LNCAP (cell line): ENCODE measurements around the gene TMEM38A.

Experiments used
- TF ChIP-seq, protein P1 (sequence below): fragments of 450-650 bp; IDR thresholded peaks from 2 replicates; pipeline ENCODE4 v1.5.1; 2017; ENCODE audit warnings: mild to moderate bottlenecking

TMEM38A gene

DNA sequence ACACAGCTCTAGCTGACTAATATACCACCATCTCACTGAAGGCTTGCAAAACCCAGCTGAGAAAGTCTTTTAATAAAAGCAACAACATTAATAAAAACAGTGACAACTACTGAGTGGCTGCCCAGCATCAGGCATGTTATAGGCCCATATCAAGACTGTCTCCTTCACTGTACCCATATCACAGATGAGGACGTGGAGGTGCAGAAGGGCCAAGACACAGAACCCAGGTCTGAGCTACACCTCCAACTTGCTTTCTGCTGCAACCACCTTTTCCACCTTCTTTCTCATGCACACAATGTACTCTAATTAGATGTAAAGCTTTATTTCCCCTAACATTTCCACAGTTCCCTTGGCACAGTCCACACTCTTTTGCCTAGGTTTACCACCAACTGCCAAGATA is 22.3 kb upstream of the TMEM38A start:
- TF ChIP-seq, protein P1, sequence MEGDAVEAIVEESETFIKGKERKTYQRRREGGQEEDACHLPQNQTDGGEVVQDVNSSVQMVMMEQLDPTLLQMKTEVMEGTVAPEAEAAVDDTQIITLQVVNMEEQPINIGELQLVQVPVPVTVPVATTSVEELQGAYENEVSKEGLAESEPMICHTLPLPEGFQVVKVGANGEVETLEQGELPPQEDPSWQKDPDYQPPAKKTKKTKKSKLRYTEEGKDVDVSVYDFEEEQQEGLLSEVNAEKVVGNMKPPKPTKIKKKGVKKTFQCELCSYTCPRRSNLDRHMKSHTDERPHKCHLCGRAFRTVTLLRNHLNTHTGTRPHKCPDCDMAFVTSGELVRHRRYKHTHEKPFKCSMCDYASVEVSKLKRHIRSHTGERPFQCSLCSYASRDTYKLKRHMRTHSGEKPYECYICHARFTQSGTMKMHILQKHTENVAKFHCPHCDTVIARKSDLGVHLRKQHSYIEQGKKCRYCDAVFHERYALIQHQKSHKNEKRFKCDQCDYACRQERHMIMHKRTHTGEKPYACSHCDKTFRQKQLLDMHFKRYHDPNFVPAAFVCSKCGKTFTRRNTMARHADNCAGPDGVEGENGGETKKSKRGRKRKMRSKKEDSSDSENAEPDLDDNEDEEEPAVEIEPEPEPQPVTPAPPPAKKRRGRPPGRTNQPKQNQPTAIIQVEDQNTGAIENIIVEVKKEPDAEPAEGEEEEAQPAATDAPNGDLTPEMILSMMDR = no peak

DNA sequence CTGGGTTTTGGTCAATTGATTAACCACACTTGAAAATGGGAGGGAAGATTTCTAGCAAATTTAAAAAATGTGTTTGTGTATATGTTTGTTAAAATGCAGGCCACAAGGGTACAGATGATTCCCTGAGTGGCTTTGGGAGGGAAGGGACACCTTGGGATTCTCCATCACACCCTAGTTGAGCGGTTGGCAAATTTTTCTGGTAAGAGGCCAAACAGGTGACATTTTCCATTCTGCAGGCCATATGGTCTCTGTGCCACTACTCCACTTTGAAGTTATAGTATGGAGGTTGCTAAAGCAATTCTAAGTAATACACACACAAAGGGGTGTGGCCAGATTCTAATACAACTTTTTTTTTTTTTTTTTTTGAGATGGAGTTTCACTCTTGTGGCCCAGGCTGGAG is 20.0 kb upstream of the TMEM38A start:
- TF ChIP-seq, protein P1 = no peak

GRCh38 chr19:16641695-16642094 is 19.2 kb upstream of the TMEM38A start:
- TF ChIP-seq, protein P1 = no peak

- TF ChIP-seq, protein P1 = no peak
These were observed 15.8 kb upstream of the TMEM38A start for GRCh38 chr19:16645140-16645539.

DNA sequence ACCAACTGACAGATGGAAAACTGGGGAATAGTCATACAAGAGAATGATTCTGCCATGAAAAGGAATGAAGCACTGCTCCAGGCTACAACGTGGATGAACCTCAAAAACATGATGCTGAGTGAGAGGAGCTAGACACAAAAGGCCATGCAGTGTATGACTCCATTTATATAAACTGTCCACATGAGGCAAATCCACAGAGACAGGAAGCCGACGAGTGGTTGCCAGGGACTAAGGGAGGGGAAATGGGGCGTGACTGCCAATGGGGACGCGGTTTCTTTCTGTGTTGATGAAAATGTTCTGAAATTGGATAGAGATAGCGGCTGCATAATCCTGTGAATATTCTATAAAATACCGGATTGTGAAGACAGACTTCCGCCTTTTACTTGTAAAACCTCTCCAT is 11.2 kb upstream of the TMEM38A start:
- TF ChIP-seq, protein P1 = no peak

DNA sequence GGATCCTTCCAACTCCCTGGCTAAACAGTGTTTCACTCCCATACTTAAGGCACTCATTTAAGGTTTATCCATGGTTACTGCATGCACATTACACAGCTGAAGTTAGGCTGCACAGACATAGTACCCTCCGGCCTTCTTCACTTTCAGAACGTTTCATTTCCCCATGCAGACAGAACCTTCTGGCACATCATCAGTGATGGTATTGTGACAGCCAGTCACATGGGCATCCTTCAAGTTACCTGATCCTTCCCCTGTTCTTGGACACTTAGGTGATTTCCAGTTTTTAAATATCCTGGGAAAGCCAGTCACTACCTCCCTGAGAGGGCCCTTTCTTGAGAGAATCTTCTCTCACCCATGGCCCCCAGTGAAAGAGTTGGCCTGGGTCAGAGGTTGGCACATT is 10.1 kb upstream of the TMEM38A start:
- TF ChIP-seq, protein P1 = no peak

DNA sequence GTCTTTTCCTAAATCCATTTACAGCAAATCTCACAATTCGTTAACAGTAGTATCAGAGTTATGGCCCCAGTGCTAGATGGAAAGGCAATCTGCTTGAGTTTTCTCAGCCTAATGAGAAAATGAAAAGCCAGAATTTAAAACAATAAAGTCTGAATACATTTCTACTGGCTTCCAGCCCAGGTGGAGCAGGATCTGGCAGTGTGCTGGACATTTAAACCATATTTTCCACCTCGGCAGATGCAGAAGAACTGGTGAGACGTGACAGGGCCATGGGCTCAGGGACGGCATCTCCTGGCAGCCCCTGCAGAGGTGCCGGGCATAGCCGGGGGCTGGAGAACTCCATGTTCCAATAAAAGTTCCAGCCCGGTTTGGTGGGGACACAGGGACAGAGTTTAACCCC is 8.1 kb upstream of the TMEM38A start:
- TF ChIP-seq, protein P1 = no peak

DNA sequence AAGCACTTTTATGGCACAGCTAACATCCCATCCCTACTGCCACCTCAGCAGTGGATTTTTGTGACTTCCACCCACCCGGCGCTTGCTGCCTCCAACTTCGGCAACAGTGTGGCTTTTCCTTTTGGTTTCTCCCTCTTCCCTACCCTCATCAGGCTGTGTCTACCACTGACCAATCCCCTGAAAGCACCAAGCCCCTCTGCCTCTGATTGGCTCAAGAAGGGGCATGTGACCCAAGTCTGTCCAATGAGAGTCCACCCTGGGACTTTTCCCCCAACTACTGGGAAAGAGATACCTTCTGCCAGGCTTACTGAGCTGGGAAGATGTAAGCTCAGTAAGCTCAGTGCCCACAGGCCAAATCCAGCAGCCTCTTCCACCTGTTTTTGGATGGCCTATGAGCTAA is 6.8 kb upstream of the TMEM38A start:
- TF ChIP-seq, protein P1 = no peak
